Mammary epithelial cell (primary cell): ENCODE data around the gene VIPR2.

Source experiments
- CTCF ChIP-seq, 2 donors: IDR thresholded peaks in 1 of 2; conservative IDR thresholded peaks in 1 of 2; 2 replicates each; pipeline ENCODE4 v1.5.1; 2011 to 2012; ENCODE audit warnings: inconsistent platforms in 2 of 2, low read length in 2 of 2, mild to moderate bottlenecking in 2 of 2, control low read depth in 1 of 2, low read depth in 1 of 2; ENCODE audit not compliant: insufficient read depth in 1 of 2; ENCODE audit errors: extremely low read depth in 1 of 2
- EZH2 ChIP-seq: IDR thresholded peaks from 2 replicates; pipeline ENCODE4 v1.6.1; 2012; ENCODE audit warnings: low read length, inconsistent platforms, borderline replicate concordance

- TF ChIP-seq CTCF (conservative IDR thresholded peaks at IDR 0.05 in 1 of 2, IDR thresholded peaks at IDR 0.05 in 1 of 2; ENCODE audit: extremely low read depth in 1 of 2, insufficient read depth in 1 of 2, low read depth in 1 of 2, low read length in 2 of 2) (no peak), EZH2 (no peak)
Measured at GRCh38 chr7:159039716-159040115, 105.0 kb downstream of the VIPR2 start.
